GM12801 (cell line): Measurements from ENCODE around the gene TOP3A.

ENCODE experiments used
- CTCF ChIP-seq: IDR thresholded peaks from one replicate; pipeline ENCODE4 v1.5.1; 2011; ENCODE audit warnings: control low read depth; ENCODE audit not compliant: insufficient read length; ENCODE audit errors: extremely low read depth

TOP3A gene

GRCh38 chr17:18258356-18259038 lies 56.3 kb downstream of the TOP3A start, which contains the start of gene FLII:
TSS of gene FLII (minus strand) at chr17:18258738. CDS start at chr17:18258690, 48 bp downstream.
- TF ChIP-seq CTCF, result no peak

GRCh38 chr17:18257982-18258355 lies 56.8 kb downstream of the TOP3A start:
- no peak for TF ChIP-seq CTCF

- TF ChIP-seq CTCF, result no peak
These were observed 57.4 kb downstream of the TOP3A start for GRCh38 chr17:18257268-18257981.

GRCh38 chr17:18256776-18257175 lies 58.0 kb downstream of the TOP3A start:
- TF ChIP-seq CTCF, result no peak

GRCh38 chr17:18256351-18256750 lies 58.4 kb downstream of the TOP3A start:
- TF ChIP-seq CTCF, result no peak

- TF ChIP-seq CTCF, result no peak
These were observed 59.7 kb downstream of the TOP3A start for GRCh38 chr17:18254888-18255649.
